Measurements from ENCODE around the gene PLEKHM3. TPM values are rescaled to one million over a fixed set of nuclear protein-coding genes. Genes with fewer than 3 reads are reported as not detected.

The PLEKHM3 gene
- polyA plus RNA-seq, 2 of the 4 experiments (the other 2 are of a cell fraction) = 2.9 to 6.5 TPM

GRCh38 chr2:208065476-208065875 lies 40.1 kb upstream of the PLEKHM3 start:
- Histone ChIP-seq H3K4me3 (no peak overlapping the region), H3K4me1 (no peaks in the 10 kb centered on the region), H3K4me2 (no peak overlapping the region), H3K27ac (no peak overlapping the region), H3K9me3 (no peaks in the 10 kb centered on the region)
- ChIA-PET CTCF (interaction anchor here (1.2 to 4.1 kb wide), 5 partner anchors 25 to 439 kb away, joined by 3 to 34 read pairs (median 6); no protein-coding TSS in a partner anchor), POLR2A (no interaction called here)
- FAIRE-seq = no peak
- no peak for DNase-seq (ENCODE audit: low read depth in 1 of 2, low spot score in 1 of 2)
- TF ChIP-seq, protein P1, sequence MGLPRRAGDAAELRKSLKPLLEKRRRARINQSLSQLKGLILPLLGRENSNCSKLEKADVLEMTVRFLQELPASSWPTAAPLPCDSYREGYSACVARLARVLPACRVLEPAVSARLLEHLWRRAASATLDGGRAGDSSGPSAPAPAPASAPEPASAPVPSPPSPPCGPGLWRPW (IDR thresholded peaks at IDR 0.05) = no peak
- TF ChIP-seq KDM1A (IDR thresholded peaks at IDR 0.05; ENCODE audit: low read depth) (no peak), CHD2 (IDR thresholded peaks at IDR 0.05; ENCODE audit: low read length, partially characterized antibody) (no peak), NR3C1 (IDR thresholded peaks at IDR 0.05) (no peak)
- WGBS (ENCODE audit: missing lambda C conversion rate) = 60% methylated on average over 5 of the region's 5 CpGs
- no peak for ATAC-seq

DNA sequence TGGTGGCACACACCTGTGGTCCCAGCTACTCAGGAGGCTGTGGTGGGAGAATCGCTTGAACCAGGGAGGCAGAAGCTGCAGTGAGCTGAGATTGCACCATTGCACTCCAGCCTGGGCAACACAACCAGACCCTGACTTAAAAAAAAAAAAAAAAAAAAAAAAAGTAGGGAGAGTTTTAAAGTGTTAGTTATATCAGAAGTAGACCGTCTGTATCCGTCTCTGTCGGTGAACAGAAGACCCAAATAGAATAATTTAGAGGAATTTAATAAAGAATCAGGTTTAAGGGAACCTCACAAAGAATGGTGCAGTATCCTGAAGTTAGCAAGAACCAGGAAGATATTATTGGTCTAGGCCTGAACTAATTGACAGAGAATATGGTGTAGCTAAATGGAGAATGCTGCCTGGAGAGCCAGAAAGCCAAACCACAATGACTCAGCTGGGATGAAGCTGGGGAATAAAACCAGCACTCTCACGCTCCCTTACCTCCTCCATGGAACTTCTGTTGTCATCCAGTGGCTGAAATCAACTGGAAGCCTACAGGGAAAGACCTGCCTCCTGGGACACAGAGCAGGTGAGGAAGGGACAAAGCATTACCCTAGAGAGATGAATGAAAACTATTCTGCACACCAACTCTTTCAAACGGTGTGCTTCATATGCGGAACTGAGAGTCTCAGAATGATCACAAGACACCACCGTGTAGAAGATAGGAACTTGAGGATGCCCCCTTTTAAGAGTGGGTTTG lies 39.1 kb upstream of the PLEKHM3 start:
- TF ChIP-seq HEYL (CRISPR knock-in tag; IDR thresholded peaks at IDR 0.05) (no peak), RCOR1 (IDR thresholded peaks at IDR 0.05; ENCODE audit: low read depth, low read length) (no peak), ESRRA (IDR thresholded peaks at IDR 0.05; ENCODE audit: borderline replicate concordance, low read length) (no peak), HDAC2 (IDR thresholded peaks at IDR 0.05) (no peak), CEBPB (IDR thresholded peaks at IDR 0.05) (no peak), CHD2 (IDR thresholded peaks at IDR 0.05; ENCODE audit: low read length, partially characterized antibody) (no peak), BHLHE40 (IDR thresholded peaks at IDR 0.05; ENCODE audit: low read depth, low read length) (no peak), E2F6 (IDR thresholded peaks at IDR 0.05; ENCODE audit: borderline replicate concordance, low read depth) (no peak), ZC3H11A (IDR thresholded peaks at IDR 0.05) (no peak), NFE2L2 (conservative IDR thresholded peaks at IDR 0.05; ENCODE audit: low read length) (no peak), MAFK (IDR thresholded peaks at IDR 0.05; ENCODE audit: partially characterized antibody) (no peak), KDM1A (IDR thresholded peaks at IDR 0.05; ENCODE audit: low read depth) (no peak), ZNF302 (CRISPR knock-in tag; IDR thresholded peaks at IDR 0.05) (no peak)
- TF ChIP-seq, protein P2, sequence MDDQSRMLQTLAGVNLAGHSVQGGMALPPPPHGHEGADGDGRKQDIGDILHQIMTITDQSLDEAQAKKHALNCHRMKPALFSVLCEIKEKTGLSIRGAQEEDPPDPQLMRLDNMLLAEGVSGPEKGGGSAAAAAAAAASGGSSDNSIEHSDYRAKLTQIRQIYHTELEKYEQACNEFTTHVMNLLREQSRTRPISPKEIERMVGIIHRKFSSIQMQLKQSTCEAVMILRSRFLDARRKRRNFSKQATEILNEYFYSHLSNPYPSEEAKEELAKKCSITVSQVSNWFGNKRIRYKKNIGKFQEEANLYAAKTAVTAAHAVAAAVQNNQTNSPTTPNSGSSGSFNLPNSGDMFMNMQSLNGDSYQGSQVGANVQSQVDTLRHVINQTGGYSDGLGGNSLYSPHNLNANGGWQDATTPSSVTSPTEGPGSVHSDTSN (IDR thresholded peaks at IDR 0.05) = no peak
- Histone ChIP-seq H3K27ac (peak overlapping the region in 1 of 2 experiments; percentile 41; a peak in 2 of 6 replicates), H3K4me1 (no peaks in the 10 kb centered on the region), H3K4me2 (no peak overlapping the region), H3K9me3 (no peaks in the 10 kb centered on the region), H3K4me3 (no peak overlapping the region)
- ATAC-seq (peak in 1 of 2 experiments; percentile 42; a peak in 1 of 6 replicates), FAIRE-seq (no peak), DNase-seq (ENCODE audit: low read depth in 1 of 2, low spot score in 1 of 2) (peak in 1 of 2 experiments; percentile 23)
- 90% methylated on average over 8 of the region's 8 CpGs for WGBS (ENCODE audit: missing lambda C conversion rate)
- CTCF ChIA-PET = interaction anchor here (0.7 to 4.1 kb wide), 10 partner anchors 8 to 438 kb away, joined by 3 to 34 read pairs (median 6); partner anchors contain the start of gene FZD5
- POLR2A ChIA-PET = no interaction called here

- no peak overlapping the region for H3K27ac ChIP-seq
- H3K9me3 ChIP-seq = no peaks in the 10 kb centered on the region
- DNase-seq (ENCODE audit: low read depth in 1 of 2, low spot score in 1 of 2) (no peak), FAIRE-seq (no peak), ATAC-seq (no peak)
- 45% methylated on average over 2 of the region's 2 CpGs for WGBS (ENCODE audit: missing lambda C conversion rate)
- POLR2A ChIA-PET = no interaction called here
- H3K4me3 ChIP-seq = no peak overlapping the region
- CTCF ChIA-PET = interaction anchor here (1.1 to 4.1 kb wide), 9 partner anchors 9 to 317 kb away, joined by 4 to 34 read pairs (median 7); no protein-coding TSS in a partner anchor
- no peak overlapping the region for H3K4me2 ChIP-seq
- H3K4me1 ChIP-seq = no peaks in the 10 kb centered on the region
- TF ChIP-seq KDM5A (IDR thresholded peaks at IDR 0.05) (no peak), RAD21 (conservative IDR thresholded peaks at IDR 0.05 in 1 of 2, IDR thresholded peaks at IDR 0.05 in 1 of 2) (no peak), ATOH8 (CRISPR knock-in tag; IDR thresholded peaks at IDR 0.05; ENCODE audit: low read depth) (no peak), HOXB13 (CRISPR knock-in tag; IDR thresholded peaks at IDR 0.05; ENCODE audit: low read depth) (no peak), CHD4 (IDR thresholded peaks at IDR 0.05; ENCODE audit: borderline replicate concordance) (no peak), MYC (IDR thresholded peaks at IDR 0.05; ENCODE audit: borderline replicate concordance, low read length) (no peak), EHF (CRISPR knock-in tag; IDR thresholded peaks at IDR 0.05) (no peak), FOSL2 (IDR thresholded peaks at IDR 0.05) (no peak), FOSL2 (CRISPR knock-in tag; IDR thresholded peaks at IDR 0.05) (no peak)
Observed at GRCh38 chr2:208062961-208063360, 37.6 kb upstream of the PLEKHM3 start.

Measured in A549 (cell line).